ENCODE measurements around the gene PLXNA1. TPM values are rescaled to one million over a fixed set of nuclear protein-coding genes. Genes with fewer than 3 reads are reported as not detected.

The PLXNA1 gene
- total and polyA plus RNA-seq, 2 experiments from 2014 or later = 11.0 to 73.5 TPM

GRCh38 chr3:126962756-126963155 is 20.2 kb upstream of the PLXNA1 start:
- H3F3A ChIP-seq (replicated peaks; ENCODE audit: low read depth) = no peaks in the 10 kb centered on the region
- no peaks in the 10 kb centered on the region for H3K27me3 ChIP-seq (ENCODE audit: insufficient read depth)
- H4K20me1 ChIP-seq (replicated peaks; ENCODE audit: insufficient read depth) = no peaks in the 10 kb centered on the region; the same call in 1 of the 2 replicates
- Mint-ChIP-seq H3K9me3 (no peaks in the 10 kb centered on the region; the same call in 2 of the 3 replicates), H3K27me3 (ENCODE audit: insufficient read depth, low read depth, poor library complexity) (peaks cover 16% of the 10 kb centered on the region), H3K36me3 (ENCODE audit: low read depth) (no peaks in the 10 kb centered on the region), H3K4me3 (no peak overlapping the region), H3K4me1 (peaks cover 21% of the 10 kb centered on the region), H3K27ac (no peak overlapping the region)
- TF ChIP-seq CTCF (conservative IDR thresholded peaks at IDR 0.05; ENCODE audit: low read depth in 2 of 2) (no peak), EZH2phosphoT487 (IDR thresholded peaks at IDR 0.05; ENCODE audit: unreplicated experiment) (no peak), NANOG (IDR thresholded peaks at IDR 0.05; ENCODE audit: borderline replicate concordance) (no peak), POLR2AphosphoS5 (IDR thresholded peaks at IDR 0.05; ENCODE audit: low read depth) (no peak), EZH2 (IDR thresholded peaks at IDR 0.05; ENCODE audit: low read depth, unreplicated experiment) (no peak), ZNF331 (CRISPR knock-in tag; IDR thresholded peaks at IDR 0.05; ENCODE audit: low read depth) (no peak), ZNF114 (CRISPR knock-in tag; IDR thresholded peaks at IDR 0.05) (no peak), STAT1 (IDR thresholded peaks at IDR 0.05; ENCODE audit: unreplicated experiment) (no peak), ETS1 (IDR thresholded peaks at IDR 0.05) (no peak)
- no peak overlapping the region for H2AFZ ChIP-seq
- no peak overlapping the region for H3K27ac ChIP-seq (ENCODE audit: low read depth)
- H3K36me3 ChIP-seq (ENCODE audit: insufficient read depth) = no peaks in the 10 kb centered on the region
- no peak overlapping the region for H3K4me2 ChIP-seq
- no peaks in the 10 kb centered on the region for H3K4me1 ChIP-seq (ENCODE audit: insufficient read depth)
- H3K79me2 ChIP-seq (replicated peaks; ENCODE audit: insufficient read depth) = no peaks in the 10 kb centered on the region
- H3K4me3 ChIP-seq = no peak overlapping the region
- no peak for ATAC-seq
- no peak for DNase-seq (ENCODE audit: low spot score)
- H3K9me2 ChIP-seq (ENCODE audit: insufficient read depth) = no peaks in the 10 kb centered on the region

GRCh38 chr3:126963261-126964190 is 19.4 kb upstream of the PLXNA1 start:
- Mint-ChIP-seq H3K27ac (no peak overlapping the region), H3K4me3 (no peak overlapping the region), H3K9me3 (no peaks in the 10 kb centered on the region; the same call in 2 of the 3 replicates), H3K4me1 (peaks cover 26% of the 10 kb centered on the region), H3K27me3 (ENCODE audit: insufficient read depth, low read depth, poor library complexity) (peaks cover 16% of the 10 kb centered on the region), H3K36me3 (ENCODE audit: low read depth) (no peaks in the 10 kb centered on the region)
- Histone ChIP-seq H3F3A (replicated peaks; ENCODE audit: low read depth) (no peaks in the 10 kb centered on the region), H3K79me2 (replicated peaks; ENCODE audit: insufficient read depth) (no peaks in the 10 kb centered on the region), H4K20me1 (replicated peaks; ENCODE audit: insufficient read depth) (no peaks in the 10 kb centered on the region; the same call in 1 of the 2 replicates), H3K4me3 (no peak overlapping the region), H3K4me1 (ENCODE audit: insufficient read depth) (no peaks in the 10 kb centered on the region), H3K36me3 (ENCODE audit: insufficient read depth) (no peaks in the 10 kb centered on the region), H3K9me2 (ENCODE audit: insufficient read depth) (no peaks in the 10 kb centered on the region), H3K4me2 (no peak overlapping the region), H3K27ac (ENCODE audit: low read depth) (no peak overlapping the region), H3K27me3 (ENCODE audit: insufficient read depth) (no peaks in the 10 kb centered on the region), H2AFZ (no peak overlapping the region)
- ATAC-seq = no peak
- no peak for DNase-seq (ENCODE audit: low spot score)
- TF ChIP-seq CTCF (conservative IDR thresholded peaks at IDR 0.05; ENCODE audit: low read depth in 2 of 2) = no peak

All from GM23338 (cell line).